GM19372 (cell line): ENCODE results near the gene RBM18.

Experiments used
- ATAC-seq: cut with Tn5 transposase; IDR thresholded peaks from one replicate; pipeline ENCODE4 v1.9.1; 2021; ENCODE audit warnings: mild to moderate bottlenecking, low read depth, moderate library complexity; ENCODE audit not compliant: unreplicated experiment

RBM18 gene

GRCh38 chr9:122225312-122226141 lies 39.1 kb downstream of the RBM18 start:
- ATAC-seq, result no peak

- no peak for ATAC-seq
Measured at GRCh38 chr9:122223435-122223834, 41.2 kb downstream of the RBM18 start.

- no peak for ATAC-seq
Measured at GRCh38 chr9:122222791-122223190, 41.8 kb downstream of the RBM18 start.

GRCh38 chr9:122221183-122221811 lies 43.3 kb downstream of the RBM18 start:
- no peak for ATAC-seq

GRCh38 chr9:122220673-122221182 lies 43.9 kb downstream of the RBM18 start:
- no peak for ATAC-seq

- no peak for ATAC-seq
Measured at GRCh38 chr9:122219856-122220672, 44.6 kb downstream of the RBM18 start.

GRCh38 chr9:122218935-122219855 lies 45.4 kb downstream of the RBM18 start:
- no peak for ATAC-seq

GRCh38 chr9:122218071-122218934 lies 46.3 kb downstream of the RBM18 start:
- no peak for ATAC-seq

GRCh38 chr9:122217640-122218039 lies 47.0 kb downstream of the RBM18 start:
- no peak for ATAC-seq

- ATAC-seq, result no peak
Measured at GRCh38 chr9:122216798-122217418, 47.7 kb downstream of the RBM18 start.

- no peak for ATAC-seq
Measured at GRCh38 chr9:122216138-122216797, 48.4 kb downstream of the RBM18 start.

GRCh38 chr9:122215663-122216062 lies 49.0 kb downstream of the RBM18 start:
- ATAC-seq, result no peak

- ATAC-seq, result no peak
Measured at GRCh38 chr9:122214507-122214906, 50.1 kb downstream of the RBM18 start.

- ATAC-seq, result no peak
Measured at GRCh38 chr9:122213589-122214413, 50.8 kb downstream of the RBM18 start.

GRCh38 chr9:122213102-122213588 lies 51.5 kb downstream of the RBM18 start:
- no peak for ATAC-seq

GRCh38 chr9:122212473-122213004 lies 52.1 kb downstream of the RBM18 start:
- ATAC-seq, result no peak

- no peak for ATAC-seq
Measured at GRCh38 chr9:122209451-122209850, 55.2 kb downstream of the RBM18 start.
